Parathyroid adenoma (tissue), 2 donors: ENCODE measurements around the gene MMAB.

Experiments used
- H2AFZ ChIP-seq: fragments of 300-600 bp; sonication (generic); one replicate; pipeline ENCODE4 v1.7.0; 2017; ENCODE audit warnings: antibody characterized with exemption, mild to moderate bottlenecking
- H3K27ac ChIP-seq: fragments of 300-600 bp; sonication (generic); one replicate; pipeline ENCODE4 v1.7.0; 2017
- H3K27me3 ChIP-seq: fragments of 300-600 bp; sonication (generic); one replicate; pipeline ENCODE4 v1.7.0; 2017; ENCODE audit warnings: low read length; ENCODE audit not compliant: control insufficient read depth, insufficient read depth
- H3K36me3 ChIP-seq: fragments of 300-600 bp; sonication (generic); one replicate; pipeline ENCODE4 v1.7.0; 2017; ENCODE audit warnings: low read length; ENCODE audit not compliant: control insufficient read depth, insufficient read depth
- H3K4me1 ChIP-seq: fragments of 300-600 bp; sonication (generic); one replicate; pipeline ENCODE4 v1.7.0; 2017; ENCODE audit warnings: control low read depth
- H3K4me2 ChIP-seq: fragments of 300-600 bp; sonication (generic); one replicate; pipeline ENCODE4 v1.7.0; 2017; ENCODE audit warnings: low read length
- H3K4me3 ChIP-seq: fragments of 300-600 bp; sonication (generic); one replicate; pipeline ENCODE4 v1.7.0; 2017; ENCODE audit warnings: low read depth, low read length
- H3K79me2 ChIP-seq: fragments of 300-600 bp; sonication (generic); one replicate; pipeline ENCODE4 v1.7.0; 2017; ENCODE audit warnings: control low read depth
- H3K9ac ChIP-seq: fragments of 300-600 bp; sonication (generic); one replicate; pipeline ENCODE4 v1.7.0; 2017; ENCODE audit warnings: mild to moderate bottlenecking
- H3K9me3 ChIP-seq: fragments of 300-600 bp; sonication (generic); one replicate; pipeline ENCODE4 v1.7.0; 2017; ENCODE audit warnings: low read length; ENCODE audit not compliant: control insufficient read depth
- TF ChIP-seq, protein P1 (sequence below): fragments of 300-600 bp; sonication (generic); IDR thresholded peaks from one replicate; pipeline ENCODE4 v1.7.0; 2017; ENCODE audit warnings: antibody characterized with exemption, mild to moderate bottlenecking
- donor health status: primary hyperparathyroidism.

MMAB gene

DNA sequence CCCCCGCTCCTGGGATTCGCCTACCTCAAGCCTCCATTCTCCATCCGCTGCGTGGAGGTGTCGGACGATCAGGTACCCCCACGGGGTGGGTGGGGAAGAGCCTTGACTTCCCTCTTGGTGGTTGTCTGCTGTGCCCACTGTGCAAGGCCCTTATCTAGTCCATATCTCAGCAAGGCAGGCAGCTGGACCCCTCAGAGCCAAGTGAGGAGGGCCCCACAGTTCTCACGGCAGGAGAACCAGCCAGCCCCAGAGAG lies 39.9 kb downstream of the MMAB start:
- Histone ChIP-seq H3K4me2 (no peak overlapping the region), H3K79me2 (no peaks in the 10 kb centered on the region), H3K27ac (no peak overlapping the region), H3K9me3 (no peaks in the 10 kb centered on the region), H3K9ac (no peak overlapping the region), H3K4me3 (no peak overlapping the region), H3K27me3 (no peaks in the 10 kb centered on the region), H2AFZ (no peak overlapping the region), H3K36me3 (no peaks in the 10 kb centered on the region), H3K4me1 (no peaks in the 10 kb centered on the region)
- TF ChIP-seq, protein P1, sequence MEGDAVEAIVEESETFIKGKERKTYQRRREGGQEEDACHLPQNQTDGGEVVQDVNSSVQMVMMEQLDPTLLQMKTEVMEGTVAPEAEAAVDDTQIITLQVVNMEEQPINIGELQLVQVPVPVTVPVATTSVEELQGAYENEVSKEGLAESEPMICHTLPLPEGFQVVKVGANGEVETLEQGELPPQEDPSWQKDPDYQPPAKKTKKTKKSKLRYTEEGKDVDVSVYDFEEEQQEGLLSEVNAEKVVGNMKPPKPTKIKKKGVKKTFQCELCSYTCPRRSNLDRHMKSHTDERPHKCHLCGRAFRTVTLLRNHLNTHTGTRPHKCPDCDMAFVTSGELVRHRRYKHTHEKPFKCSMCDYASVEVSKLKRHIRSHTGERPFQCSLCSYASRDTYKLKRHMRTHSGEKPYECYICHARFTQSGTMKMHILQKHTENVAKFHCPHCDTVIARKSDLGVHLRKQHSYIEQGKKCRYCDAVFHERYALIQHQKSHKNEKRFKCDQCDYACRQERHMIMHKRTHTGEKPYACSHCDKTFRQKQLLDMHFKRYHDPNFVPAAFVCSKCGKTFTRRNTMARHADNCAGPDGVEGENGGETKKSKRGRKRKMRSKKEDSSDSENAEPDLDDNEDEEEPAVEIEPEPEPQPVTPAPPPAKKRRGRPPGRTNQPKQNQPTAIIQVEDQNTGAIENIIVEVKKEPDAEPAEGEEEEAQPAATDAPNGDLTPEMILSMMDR = no peak

DNA sequence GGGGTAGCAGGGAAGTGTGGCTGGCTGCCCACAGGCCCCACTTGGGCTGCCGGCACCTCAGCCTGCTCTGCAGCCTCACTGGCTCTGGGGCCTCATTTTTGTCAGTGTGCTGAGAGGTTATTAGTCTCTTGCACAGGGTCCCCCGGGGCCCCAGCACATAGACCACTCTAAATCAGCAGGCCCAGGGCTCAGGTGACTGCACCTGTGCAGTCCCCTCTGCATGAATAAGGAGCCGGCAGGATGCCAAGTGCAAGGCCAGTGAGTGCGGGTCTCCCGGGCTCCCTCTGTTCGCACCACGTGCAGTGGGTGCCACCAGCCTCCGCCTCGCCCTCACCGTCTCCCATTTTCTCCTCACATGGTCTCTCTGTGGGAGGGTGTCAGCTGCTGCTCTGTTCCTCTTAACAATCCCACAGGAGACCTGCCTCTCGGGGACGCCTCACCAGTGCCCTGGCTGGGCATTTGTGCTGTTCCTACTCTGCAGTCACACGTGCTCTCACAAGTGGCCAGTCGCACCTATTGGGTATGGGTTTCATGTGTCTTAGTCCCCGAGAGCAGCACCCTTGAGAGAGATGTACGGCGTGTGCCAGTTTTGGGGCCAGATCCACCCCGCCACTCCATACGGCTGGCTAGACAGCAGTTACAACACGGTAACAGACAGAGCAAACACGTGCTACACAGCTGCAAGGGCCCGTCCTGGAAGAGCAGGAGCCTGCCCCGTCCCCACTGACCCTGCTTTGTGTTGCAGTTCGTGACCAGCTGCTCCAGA lies 40.4 kb downstream of the MMAB start:
- Histone ChIP-seq H3K36me3 (no peaks in the 10 kb centered on the region), H2AFZ (no peak overlapping the region)

DNA sequence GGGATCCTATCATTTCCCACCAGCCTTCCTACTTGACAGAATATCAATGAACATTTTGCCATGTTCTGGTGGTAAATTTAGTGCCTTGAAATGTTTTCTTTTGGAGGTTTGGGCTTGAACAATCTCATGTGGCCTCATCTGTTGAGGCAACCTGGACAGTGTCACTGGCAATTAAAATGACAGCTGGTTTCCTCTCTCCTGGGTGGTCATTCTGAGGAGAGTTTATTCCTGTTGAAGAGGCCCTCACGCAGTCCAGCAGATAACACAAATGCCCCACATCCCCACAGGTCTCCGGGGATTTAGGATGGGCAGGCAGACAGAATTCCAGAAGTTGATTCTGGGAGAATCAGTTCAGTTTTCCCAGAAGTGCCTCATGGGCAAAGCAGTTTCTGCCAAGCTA lies 41.9 kb downstream of the MMAB start:
- TF ChIP-seq, protein P1 = no peak
- Histone ChIP-seq H3K9me3 (no peaks in the 10 kb centered on the region), H2AFZ (no peak overlapping the region), H3K27me3 (no peaks in the 10 kb centered on the region), H3K79me2 (no peaks in the 10 kb centered on the region), H3K4me2 (no peak overlapping the region), H3K36me3 (no peaks in the 10 kb centered on the region), H3K4me3 (no peak overlapping the region), H3K9ac (no peak overlapping the region), H3K4me1 (no peaks in the 10 kb centered on the region), H3K27ac (no peak overlapping the region)

More for the DNA sequence above, 40.4 kb downstream of the MMAB start:
- no peaks in the 10 kb centered on the region for H3K4me1 ChIP-seq
- no peaks in the 10 kb centered on the region for H3K9me3 ChIP-seq
- no peak overlapping the region for H3K4me3 ChIP-seq
- H3K27me3 ChIP-seq = no peaks in the 10 kb centered on the region
- no peaks in the 10 kb centered on the region for H3K79me2 ChIP-seq
- H3K27ac ChIP-seq = no peak overlapping the region
- no peak overlapping the region for H3K9ac ChIP-seq
- TF ChIP-seq, protein P1 = no peak
- no peak overlapping the region for H3K4me2 ChIP-seq

DNA sequence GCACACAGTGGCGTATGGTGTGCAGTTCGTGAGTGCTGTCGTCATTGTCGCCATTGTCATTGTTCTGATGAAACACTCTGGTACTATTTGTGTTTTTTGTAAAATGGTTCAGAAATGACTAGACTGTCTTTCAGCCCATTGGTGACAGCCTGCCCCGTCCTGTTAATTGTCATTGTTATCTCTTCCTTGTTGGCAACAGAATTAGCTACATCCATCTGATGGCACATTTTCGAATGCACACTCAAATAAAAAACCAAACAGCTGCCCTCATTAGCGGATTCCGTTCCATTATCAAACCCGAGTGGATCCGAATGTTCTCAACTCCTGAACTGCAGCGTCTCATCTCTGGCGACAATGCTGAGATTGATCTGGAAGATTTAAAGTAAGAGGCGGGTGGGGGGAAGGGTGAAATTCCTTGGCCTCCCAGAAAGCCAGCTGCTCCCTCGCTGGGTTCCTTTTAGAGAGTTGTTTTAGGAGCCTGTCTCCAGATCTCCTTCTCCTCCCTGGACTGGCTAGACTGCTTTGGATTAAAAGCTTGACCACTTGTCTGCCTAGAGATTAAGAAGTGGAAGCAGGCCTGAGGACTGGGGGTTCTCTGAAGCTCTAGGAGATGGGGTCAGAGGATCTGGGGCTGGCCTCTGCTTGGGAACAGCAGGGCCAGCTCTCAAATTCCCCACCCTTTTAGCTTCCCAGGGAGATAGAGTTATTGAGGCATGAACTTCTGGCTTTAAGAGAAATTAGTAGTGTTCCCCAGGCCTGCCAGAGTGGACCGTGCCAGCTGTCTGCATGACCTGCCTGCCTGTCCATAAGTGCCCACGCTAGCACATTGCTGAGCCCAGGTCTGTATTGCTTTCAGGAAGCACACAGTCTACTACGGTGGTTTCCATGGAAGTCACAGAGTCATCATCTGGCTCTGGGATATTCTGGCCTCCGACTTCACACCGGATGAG lies 43.3 kb downstream of the MMAB start:
- no peaks in the 10 kb centered on the region for H3K4me1 ChIP-seq
- no peak overlapping the region for H3K9ac ChIP-seq
- no peaks in the 10 kb centered on the region for H3K27me3 ChIP-seq
- no peaks in the 10 kb centered on the region for H3K79me2 ChIP-seq
- H3K4me3 ChIP-seq = no peak overlapping the region
- no peak overlapping the region for H3K4me2 ChIP-seq
- no peak overlapping the region for H2AFZ ChIP-seq
- H3K9me3 ChIP-seq = no peaks in the 10 kb centered on the region
- no peaks in the 10 kb centered on the region for H3K36me3 ChIP-seq
- no peak overlapping the region for H3K27ac ChIP-seq
- TF ChIP-seq, protein P1 = no peak
